Loucy (cell line): ENCODE measurements around the gene ABL2.

Source experiments
- CTCF ChIP-seq: fragments of 200-600 bp; sonication (generic); conservative IDR thresholded peaks from 2 replicates; pipeline ENCODE4 v1.5.1; 2014; ENCODE audit warnings: mild to moderate bottlenecking, antibody characterized with exemption, low read length
- EZH2phosphoT487 ChIP-seq: fragments of 200-600 bp; IDR thresholded peaks from 2 replicates; pipeline ENCODE4 v1.6.1; 2018; ENCODE audit warnings: antibody characterized with exemption, mild to moderate bottlenecking, moderate library complexity, borderline replicate concordance

- TF ChIP-seq CTCF: no peak
- TF ChIP-seq EZH2phosphoT487: no peak
These were observed 102.1 kb downstream of the ABL2 start for GRCh38 chr1:179127163-179127895.
